Activated CD8-positive, alpha-beta memory T cell treated with anti-CD3 and anti-CD28 coated beads, Interleukin-2, amount 50 U/mL, for 1 hour (primary cell): ENCODE results near the gene WDR53.
A peak's percentile ranks its signal among the peaks of the same experiment; 100 is the strongest.
"Not testable (repeated sequence)": the region's sequence is repeated elsewhere in the genome, so short reads cannot be mapped to it uniquely, and the experiment has no call there.

Source experiments
- DNase-seq: peaks from one replicate; pipeline ENCODE4 v3.0.0-alpha.2; 2020; ENCODE audit errors: extremely low read depth

The WDR53 gene

GRCh38 chr3:196568246-196569002 lies at the start of gene WDR53, which contains the start of gene FBXO45:
Gene WDR53, minus strand, starts transcription at chr3:196568554. Its CDS starts 7,079 bp downstream, at chr3:196561475.
Gene FBXO45, plus strand, starts transcription at chr3:196568660. Its CDS starts 325 bp downstream, at chr3:196568985.
- peak; percentile 84 for DNase-seq

- no peak for DNase-seq
These were observed 48.9 kb upstream of the WDR53 start for GRCh38 chr3:196617256-196617655.

- not testable (repeated sequence) for DNase-seq
These were observed 46.9 kb upstream of the WDR53 start for GRCh38 chr3:196615234-196615633.

DNA sequence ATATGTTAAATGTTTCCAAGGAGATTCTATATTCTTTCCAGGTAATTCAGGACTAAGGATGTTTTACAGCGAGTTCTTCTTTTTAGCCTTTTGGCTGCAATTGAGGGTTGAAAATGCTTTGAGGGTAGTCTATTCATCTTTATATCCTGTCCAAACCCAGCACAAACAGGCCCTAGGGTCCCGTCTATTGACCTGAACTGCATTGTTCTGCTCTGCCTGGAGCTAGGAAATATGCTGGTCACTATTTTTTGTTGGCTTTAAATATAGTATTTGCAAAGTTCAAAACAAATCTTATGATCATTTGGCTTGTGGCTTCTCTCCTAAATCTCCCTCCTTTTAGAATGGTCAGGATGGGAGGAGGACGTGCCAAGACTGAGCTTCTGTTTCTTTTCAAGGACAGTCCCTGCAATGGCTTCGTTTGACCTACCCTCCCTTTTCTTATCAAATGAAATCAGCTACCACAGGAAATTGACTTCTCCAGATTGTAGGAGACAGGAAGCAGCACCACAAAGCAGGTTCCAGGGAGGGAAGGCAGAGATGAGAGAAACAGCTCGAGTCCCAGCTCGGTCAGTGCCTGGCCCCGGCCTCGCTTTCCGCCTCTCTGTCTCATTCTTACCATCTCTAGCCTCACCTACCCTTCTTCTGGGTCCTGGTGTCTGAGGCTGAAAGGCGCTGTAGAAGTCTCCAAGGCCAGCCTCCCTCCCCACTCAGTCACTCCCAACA lies 43.6 kb upstream of the WDR53 start:
- DNase-seq: no peak

DNA sequence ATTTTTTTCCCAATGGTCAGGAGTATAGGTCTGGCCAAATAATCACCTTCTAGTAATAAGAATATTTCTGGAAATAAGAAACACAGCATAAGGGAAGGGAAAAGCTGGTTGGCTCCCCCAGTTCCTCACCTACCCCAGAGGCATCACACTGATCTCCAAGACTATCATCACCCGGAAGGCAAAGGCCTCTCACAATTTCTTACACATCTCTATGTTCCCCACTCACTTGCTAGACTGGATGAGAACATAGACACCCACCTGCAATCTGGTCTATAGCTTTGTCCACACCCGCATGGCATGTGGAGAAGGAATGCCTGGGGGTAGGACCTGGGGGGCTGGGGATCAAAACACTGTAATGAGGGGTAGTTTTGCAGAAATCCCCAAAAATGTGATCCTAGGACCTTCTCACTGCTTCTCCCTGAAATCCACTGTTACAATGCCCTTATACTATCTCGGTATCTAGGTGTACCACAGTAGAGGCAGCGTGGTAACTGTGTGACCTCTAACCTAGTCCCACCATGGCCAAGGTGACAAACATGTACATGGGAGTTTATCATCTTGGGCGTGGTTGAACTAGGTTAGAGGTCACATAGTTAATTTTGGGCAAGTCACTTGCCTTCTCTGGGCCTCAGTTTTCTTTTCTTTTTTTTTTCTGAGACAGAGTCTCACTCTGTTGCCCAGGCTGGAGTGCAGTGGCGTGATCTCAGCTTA lies 41.6 kb upstream of the WDR53 start:
- no peak for DNase-seq

GRCh38 chr3:196609343-196609775 lies 41.0 kb upstream of the WDR53 start:
- DNase-seq: peak; percentile 94

- DNase-seq: no peak
These were observed 40.3 kb upstream of the WDR53 start for GRCh38 chr3:196608693-196609092.

DNA sequence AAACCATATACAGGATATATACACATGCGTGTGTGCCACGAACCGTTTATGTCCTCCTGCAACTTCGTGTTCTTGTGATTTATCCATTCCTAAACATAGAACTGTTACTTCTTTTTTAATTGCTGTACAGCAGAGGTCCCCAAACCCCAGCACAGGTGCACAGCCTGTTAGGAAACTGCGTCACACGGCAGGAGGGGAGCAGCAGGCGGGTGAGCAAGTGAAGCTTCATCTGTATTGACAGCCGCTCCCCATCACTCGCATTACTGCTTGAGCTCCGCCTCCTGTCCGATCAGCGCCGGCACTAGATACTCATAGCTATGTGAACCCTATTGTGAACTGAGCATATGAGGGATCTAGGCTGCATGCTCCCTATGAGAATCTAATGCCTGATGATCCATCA lies 36.2 kb upstream of the WDR53 start:
- peak; percentile 34 for DNase-seq

DNA sequence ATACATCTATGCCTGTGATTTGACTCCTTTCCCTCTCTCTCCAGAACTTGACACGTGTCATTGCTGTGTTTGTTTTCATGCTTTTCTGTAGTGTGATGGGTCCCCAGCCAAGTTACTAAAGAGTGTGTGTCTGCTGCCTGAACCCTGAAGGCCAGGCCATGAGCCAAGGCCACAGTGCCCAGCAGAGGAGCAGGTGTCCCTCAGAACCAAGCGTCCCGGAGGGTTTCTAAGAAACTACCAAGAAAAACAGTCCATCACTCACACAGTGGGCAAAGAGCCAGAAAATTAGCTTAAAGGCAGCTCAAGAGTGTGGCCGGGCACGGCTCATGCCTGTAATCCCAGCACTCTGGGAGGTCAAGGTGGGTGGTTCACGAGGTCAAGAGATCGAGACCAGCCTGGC lies 35.3 kb upstream of the WDR53 start:
- DNase-seq: no peak

DNA sequence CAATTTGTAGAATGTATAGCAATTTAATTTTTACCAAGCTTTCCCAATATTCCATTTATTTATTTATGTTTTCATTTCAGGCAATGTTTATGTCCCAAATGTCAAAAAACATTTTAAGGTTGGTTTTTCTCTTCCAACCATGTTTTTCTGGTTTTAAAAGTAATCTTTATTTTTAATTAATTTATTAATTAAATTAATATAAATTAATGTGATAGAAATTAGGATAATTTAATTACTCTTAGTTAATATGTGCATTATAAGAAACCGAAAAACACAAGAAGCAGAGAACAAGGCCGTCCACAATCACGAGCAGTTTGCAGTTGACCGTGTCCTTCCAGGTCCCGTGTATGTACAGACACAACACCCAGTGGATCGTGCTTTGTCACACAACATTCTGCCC lies 34.3 kb upstream of the WDR53 start:
- no peak for DNase-seq

- DNase-seq: no peak
These were observed 32.0 kb upstream of the WDR53 start for GRCh38 chr3:196600359-196600758.

GRCh38 chr3:196599734-196600128 lies 31.4 kb upstream of the WDR53 start:
- no peak for DNase-seq

GRCh38 chr3:196597971-196598733 lies 29.8 kb upstream of the WDR53 start:
- DNase-seq: not testable (repeated sequence)

DNA sequence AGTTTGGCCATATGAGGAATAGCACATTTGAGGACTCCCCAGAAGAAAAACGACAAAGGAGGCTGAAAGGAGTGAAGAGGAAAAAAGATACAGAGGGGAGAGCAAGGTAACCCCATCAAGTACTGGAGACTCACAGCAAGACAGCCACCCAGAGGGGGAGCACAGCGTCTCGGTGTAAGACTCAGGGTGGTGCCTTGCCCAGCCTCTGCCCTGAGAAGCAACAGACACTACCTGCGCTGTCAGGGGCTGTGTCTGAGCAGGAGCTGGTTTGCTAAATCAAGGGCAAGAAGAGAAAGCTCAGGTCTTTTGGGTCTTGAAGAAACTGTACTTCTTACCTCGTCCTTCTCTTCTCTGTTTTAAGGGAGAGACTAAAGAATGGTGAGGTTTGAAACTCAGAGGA lies 28.0 kb upstream of the WDR53 start:
- DNase-seq: no peak

DNA sequence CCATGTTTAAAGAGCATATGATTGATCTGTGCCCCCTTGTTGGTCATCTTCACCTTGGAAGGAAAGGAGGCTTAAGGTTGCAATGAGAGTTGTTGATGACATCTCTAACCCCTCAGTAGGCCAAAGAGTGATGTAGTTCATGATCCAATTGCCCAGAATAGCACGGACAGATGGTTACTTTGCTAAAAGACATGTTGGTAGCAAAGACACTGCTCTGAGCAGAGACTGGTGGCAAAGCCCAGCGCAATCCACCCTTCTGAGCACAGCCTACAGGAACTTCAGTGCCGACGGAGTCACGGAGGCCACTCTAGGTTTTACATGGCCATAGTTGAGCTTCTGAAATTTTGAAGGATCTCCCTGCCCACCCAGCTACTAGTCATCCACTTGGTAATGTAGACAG lies 21.9 kb upstream of the WDR53 start:
- no peak for DNase-seq

- no peak for DNase-seq
These were observed 16.8 kb upstream of the WDR53 start for GRCh38 chr3:196585044-196585757.

DNA sequence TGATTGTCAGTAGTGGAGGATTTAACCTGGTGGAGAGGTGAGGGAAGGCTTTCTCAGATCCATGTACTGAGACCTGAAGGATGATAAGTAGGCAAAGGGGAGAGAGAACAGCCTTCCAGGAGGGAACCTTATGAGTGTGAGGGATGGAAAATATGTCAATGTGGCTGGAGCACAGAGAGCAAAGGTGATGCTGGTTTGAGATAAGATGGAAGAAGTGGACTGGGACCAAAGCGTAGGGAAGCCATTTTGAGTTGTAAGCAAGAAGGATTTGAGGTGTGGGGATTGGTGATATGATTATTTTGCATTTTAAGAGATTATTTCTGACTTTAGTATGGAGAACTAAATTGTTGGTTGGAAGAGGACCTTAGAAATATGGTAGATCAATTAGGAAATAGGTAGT lies 4.0 kb upstream of the WDR53 start:
- no peak for DNase-seq

DNA sequence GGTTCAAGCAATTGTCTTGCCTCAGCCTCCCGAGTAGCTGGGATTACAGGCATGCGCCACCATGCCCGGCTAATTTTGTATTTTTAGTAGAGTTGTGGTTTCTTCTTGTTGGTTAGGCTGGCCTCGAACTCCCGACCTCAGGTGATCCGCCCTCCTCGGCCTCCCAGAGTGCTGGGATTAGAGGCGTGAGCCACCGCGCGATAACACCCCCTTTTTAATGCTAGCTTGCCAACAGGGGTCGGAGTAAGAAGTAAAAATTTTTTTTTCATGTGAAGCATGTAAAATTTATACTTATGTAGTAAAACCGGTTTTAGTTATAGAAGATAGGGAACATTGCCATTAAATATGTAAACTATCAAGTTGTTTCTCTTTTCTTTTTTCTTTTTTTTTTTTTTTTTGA lies 2.0 kb upstream of the WDR53 start:
- not testable (repeated sequence) for DNase-seq

- no peak for DNase-seq
These were observed 706 bp upstream of the WDR53 start for GRCh38 chr3:196569003-196569516.

DNA sequence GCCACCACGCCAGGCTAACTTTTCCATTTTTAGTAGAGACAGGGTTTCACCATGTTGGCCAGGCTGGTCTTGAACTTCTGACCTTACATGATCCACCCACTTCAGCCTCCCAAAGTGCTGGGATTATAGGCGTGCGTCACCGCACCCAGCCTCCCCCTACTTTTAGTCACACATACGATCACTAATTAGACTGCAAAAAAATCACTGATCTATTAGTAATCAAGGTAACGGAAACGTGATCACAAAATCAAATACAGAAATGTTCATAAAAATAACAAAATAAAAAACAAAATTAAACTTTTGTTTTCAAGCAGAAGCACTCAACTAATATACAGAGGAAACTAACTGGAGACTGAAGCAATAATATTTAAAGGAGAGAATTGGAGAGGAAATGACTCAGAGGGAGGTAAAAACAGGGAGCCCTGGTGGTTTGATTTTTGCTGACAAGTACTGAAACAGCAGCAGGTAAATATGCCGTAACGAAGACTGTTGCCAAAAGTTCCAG lies 4.6 kb downstream of the WDR53 start:
- DNase-seq: no peak

- DNase-seq: no peak
These were observed 8.5 kb downstream of the WDR53 start for GRCh38 chr3:196559826-196560225.
